HG03066 (cell line): ENCODE data around the gene TRDN.

ENCODE experiments used
- ATAC-seq: cut with Tn5 transposase; IDR thresholded peaks from one replicate; pipeline ENCODE4 v1.9.1; 2021; ENCODE audit warnings: low read depth; ENCODE audit not compliant: unreplicated experiment

The TRDN gene

GRCh38 chr6:123201869-123202372, 434.8 kb downstream of the TRDN start:
- ATAC-seq: no peak

GRCh38 chr6:123193298-123193697, 443.5 kb downstream of the TRDN start:
- ATAC-seq: no peak

- no peak for ATAC-seq
These were observed 446.9 kb downstream of the TRDN start for GRCh38 chr6:123189816-123190215.

- ATAC-seq: no peak
These were observed 453.8 kb downstream of the TRDN start for GRCh38 chr6:123182998-123183397.

GRCh38 chr6:123176706-123177105, 460.0 kb downstream of the TRDN start:
- ATAC-seq: no peak

- no peak for ATAC-seq
These were observed 465.2 kb downstream of the TRDN start for GRCh38 chr6:123171341-123172115.

GRCh38 chr6:123169774-123170095, 467.0 kb downstream of the TRDN start:
- no peak for ATAC-seq

- ATAC-seq: no peak
These were observed 467.6 kb downstream of the TRDN start for GRCh38 chr6:123168892-123169773.

GRCh38 chr6:123168466-123168865, 468.3 kb downstream of the TRDN start:
- no peak for ATAC-seq
